ENCODE measurements around the gene ZBED2.

The ZBED2 gene

DNA sequence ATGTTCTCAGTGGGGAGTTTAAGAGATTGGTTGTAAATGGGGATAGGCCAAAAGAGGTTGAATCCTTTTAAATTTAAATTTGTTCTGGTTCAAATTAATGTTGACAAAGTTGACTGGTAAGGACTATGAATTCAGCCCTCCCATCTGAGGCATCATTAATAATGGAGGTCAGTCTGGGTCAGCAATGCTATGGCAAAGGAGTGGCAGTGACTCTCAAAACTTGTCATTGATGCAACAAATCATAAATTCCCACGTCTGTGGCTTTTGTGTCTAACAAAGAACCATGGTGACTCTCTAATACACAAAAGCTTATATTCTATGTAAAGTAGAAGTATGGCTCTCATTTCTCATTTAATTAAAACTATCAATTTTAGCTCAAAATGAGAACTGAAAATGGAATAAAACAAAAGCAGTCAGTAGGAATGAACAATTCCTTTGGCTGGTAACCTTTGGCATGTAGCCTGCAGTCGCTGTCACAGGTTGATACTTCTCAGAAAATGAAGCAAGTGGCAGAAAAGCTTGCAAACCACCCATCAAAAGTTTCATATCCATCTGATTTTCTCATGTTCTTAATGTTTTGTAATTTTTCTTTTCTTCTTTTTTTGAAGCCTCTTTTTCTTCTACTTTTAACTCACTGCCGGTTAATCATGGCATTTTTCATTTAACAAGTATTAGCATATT, 12.2 kb upstream of the ZBED2 start:
- no peak for DNase-seq (ENCODE audit: low read depth)
- no peak overlapping the region for H3K4me3 ChIP-seq (ENCODE audit: control insufficient read depth, low read depth, low read length)

DNA sequence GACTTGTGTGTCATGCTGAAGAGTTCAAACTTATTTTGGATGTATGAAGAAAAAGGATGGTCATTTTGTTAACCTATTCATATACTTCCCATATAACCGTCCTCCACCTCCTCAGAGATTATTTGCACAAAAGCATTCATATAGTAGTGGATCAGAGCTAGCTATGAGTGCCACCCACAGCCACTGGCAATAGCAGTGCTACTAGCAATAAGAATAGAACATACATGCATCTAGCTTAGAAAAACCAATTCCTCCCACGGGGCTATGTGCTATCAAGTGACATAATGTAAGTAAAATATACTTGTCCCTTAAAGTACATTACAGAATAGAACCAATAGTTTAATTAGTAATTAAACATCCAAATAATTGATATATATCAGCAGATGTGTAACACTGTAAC, 10.3 kb upstream of the ZBED2 start:
- no peak overlapping the region for H3K4me3 ChIP-seq (ENCODE audit: control insufficient read depth, low read depth, low read length)
- TF ChIP-seq, protein P1, sequence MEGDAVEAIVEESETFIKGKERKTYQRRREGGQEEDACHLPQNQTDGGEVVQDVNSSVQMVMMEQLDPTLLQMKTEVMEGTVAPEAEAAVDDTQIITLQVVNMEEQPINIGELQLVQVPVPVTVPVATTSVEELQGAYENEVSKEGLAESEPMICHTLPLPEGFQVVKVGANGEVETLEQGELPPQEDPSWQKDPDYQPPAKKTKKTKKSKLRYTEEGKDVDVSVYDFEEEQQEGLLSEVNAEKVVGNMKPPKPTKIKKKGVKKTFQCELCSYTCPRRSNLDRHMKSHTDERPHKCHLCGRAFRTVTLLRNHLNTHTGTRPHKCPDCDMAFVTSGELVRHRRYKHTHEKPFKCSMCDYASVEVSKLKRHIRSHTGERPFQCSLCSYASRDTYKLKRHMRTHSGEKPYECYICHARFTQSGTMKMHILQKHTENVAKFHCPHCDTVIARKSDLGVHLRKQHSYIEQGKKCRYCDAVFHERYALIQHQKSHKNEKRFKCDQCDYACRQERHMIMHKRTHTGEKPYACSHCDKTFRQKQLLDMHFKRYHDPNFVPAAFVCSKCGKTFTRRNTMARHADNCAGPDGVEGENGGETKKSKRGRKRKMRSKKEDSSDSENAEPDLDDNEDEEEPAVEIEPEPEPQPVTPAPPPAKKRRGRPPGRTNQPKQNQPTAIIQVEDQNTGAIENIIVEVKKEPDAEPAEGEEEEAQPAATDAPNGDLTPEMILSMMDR (IDR thresholded peaks at IDR 0.05; ENCODE audit: control insufficient read depth, insufficient read depth, low read depth, low read length, missing control alignments): no peak
- no peak for DNase-seq (ENCODE audit: low read depth)

More for the DNA sequence above, 12.2 kb upstream of the ZBED2 start:
- TF ChIP-seq, protein P1 (IDR thresholded peaks at IDR 0.05; ENCODE audit: control insufficient read depth, insufficient read depth, low read depth, low read length, missing control alignments): no peak

DNA sequence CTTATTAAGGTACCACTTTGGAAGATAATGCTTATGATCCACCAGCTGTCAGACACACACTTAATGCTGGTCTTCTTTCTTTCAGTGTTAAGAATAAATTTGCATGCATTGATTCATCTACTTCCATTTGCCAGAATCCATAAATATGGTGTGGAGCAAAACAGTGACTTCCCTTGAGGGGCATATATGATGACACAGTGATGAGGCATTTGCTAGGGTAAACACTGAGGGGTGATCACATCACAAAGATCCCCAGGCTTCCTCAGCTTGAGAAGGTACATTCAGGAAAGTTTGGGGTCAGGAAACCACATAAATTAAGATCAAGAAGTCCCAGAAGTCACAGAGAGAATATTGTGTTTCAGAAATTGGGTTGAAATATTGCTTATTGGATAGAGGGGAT, 9.9 kb upstream of the ZBED2 start:
- H3K4me3 ChIP-seq (ENCODE audit: control insufficient read depth, low read depth, low read length): no peak overlapping the region
- TF ChIP-seq, protein P1 (IDR thresholded peaks at IDR 0.05; ENCODE audit: control insufficient read depth, insufficient read depth, low read depth, low read length, missing control alignments): no peak
- no peak for DNase-seq (ENCODE audit: low read depth)

DNA sequence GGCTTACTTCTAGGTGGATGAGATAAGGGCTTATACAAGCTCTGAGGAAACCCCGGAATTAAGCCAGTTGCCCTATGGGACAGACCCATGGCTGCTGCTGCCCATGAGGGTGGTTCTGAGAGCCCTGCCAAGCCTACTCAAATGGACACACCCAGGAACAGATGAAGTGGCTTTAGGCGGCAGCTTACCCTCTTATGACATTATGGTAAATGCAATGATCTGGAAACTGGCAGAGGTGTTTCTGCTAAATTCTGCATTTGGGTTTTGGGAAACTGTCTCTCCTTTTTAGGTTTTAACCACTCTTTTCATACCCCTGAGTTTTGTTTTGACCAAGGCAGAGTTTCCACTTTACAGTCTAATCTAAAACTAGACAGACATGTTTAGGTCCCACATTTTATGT, 9.0 kb upstream of the ZBED2 start:
- no peak overlapping the region for H3K4me3 ChIP-seq (ENCODE audit: control insufficient read depth, low read depth, low read length)
- no peak for DNase-seq (ENCODE audit: low read depth)
- TF ChIP-seq, protein P1 (IDR thresholded peaks at IDR 0.05; ENCODE audit: control insufficient read depth, insufficient read depth, low read depth, low read length, missing control alignments): no peak

DNA sequence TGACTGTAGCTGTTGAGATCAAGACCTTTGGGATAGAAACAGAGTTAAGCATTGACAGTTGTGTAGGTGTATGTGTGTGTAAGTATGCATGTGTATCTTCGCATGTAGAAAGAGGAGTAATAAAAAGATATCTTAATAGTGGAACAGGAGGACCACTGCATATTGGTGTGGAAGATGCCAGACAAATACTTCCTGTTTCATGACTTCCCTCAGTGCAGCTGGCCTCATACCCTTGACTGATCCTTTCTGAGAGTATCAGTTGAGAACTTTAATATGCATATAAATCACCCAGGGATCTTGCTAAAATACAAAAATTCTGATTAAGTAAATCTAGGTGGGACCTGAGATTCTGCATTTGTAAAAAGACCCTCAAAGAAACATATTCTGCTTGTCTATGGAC, 8.5 kb upstream of the ZBED2 start:
- no peak overlapping the region for H3K4me3 ChIP-seq (ENCODE audit: control insufficient read depth, low read depth, low read length)
- no peak for DNase-seq (ENCODE audit: low read depth)
- TF ChIP-seq, protein P1 (IDR thresholded peaks at IDR 0.05; ENCODE audit: control insufficient read depth, insufficient read depth, low read depth, low read length, missing control alignments): no peak

DNA sequence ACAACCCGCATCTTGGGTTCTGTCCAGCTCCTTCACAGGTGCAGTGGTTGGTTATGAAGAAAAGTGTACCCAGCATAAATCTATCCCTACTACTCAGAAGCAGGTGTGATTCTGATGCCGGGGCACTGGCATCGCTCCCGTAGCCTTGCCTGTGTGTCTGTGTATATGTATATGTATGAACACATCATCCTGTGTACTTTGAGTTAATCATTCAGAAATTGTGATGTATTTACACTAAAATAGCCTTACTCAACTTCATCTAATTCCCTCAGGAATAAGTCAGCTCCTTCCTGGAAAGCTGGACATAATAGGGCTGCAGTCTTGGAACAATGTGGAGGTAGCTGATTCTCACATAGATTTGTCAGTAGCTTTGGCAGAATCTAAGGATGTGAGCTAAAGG, 6.7 kb upstream of the ZBED2 start:
- no peak overlapping the region for H3K4me3 ChIP-seq (ENCODE audit: control insufficient read depth, low read depth, low read length)
- DNase-seq (ENCODE audit: low read depth): no peak
- TF ChIP-seq, protein P1 (IDR thresholded peaks at IDR 0.05; ENCODE audit: control insufficient read depth, insufficient read depth, low read depth, low read length, missing control alignments): no peak
